ENCODE results near the gene APOA4.

- TF ChIP-seq, protein P1, sequence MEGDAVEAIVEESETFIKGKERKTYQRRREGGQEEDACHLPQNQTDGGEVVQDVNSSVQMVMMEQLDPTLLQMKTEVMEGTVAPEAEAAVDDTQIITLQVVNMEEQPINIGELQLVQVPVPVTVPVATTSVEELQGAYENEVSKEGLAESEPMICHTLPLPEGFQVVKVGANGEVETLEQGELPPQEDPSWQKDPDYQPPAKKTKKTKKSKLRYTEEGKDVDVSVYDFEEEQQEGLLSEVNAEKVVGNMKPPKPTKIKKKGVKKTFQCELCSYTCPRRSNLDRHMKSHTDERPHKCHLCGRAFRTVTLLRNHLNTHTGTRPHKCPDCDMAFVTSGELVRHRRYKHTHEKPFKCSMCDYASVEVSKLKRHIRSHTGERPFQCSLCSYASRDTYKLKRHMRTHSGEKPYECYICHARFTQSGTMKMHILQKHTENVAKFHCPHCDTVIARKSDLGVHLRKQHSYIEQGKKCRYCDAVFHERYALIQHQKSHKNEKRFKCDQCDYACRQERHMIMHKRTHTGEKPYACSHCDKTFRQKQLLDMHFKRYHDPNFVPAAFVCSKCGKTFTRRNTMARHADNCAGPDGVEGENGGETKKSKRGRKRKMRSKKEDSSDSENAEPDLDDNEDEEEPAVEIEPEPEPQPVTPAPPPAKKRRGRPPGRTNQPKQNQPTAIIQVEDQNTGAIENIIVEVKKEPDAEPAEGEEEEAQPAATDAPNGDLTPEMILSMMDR (IDR thresholded peaks at IDR 0.05), result no peak
- TF ChIP-seq POLR2A (IDR thresholded peaks at IDR 0.05), result no peak
- no peak for TF ChIP-seq POLR2AphosphoS5 (IDR thresholded peaks at IDR 0.05)
- no peak for TF ChIP-seq EP300 (IDR thresholded peaks at IDR 0.05)
Observed at GRCh38 chr11:116831790-116832349, 8.8 kb upstream of the APOA4 start.

Measured in sigmoid colon (tissue), 4 donors.